NT2/D1 (cell line): ENCODE results near the gene P4HA2.

Experiments
- DNase-seq: peaks from one replicate; pipeline ENCODE4 v3.0.0-alpha.2; 2011; ENCODE audit warnings: low read depth, low spot score
- H3K27me3 ChIP-seq: 2 replicates; pipeline ENCODE4 v1.6.0; 2011; ENCODE audit warnings: mild to moderate bottlenecking; ENCODE audit not compliant: insufficient read length, insufficient read depth
- H3K36me3 ChIP-seq: 2 replicates; pipeline ENCODE4 v1.6.1; 2011; ENCODE audit warnings: mild to moderate bottlenecking, low read length, mixed read lengths; ENCODE audit not compliant: insufficient read depth, insufficient read length
- H3K4me1 ChIP-seq: 2 replicates; pipeline ENCODE4 v1.5.1; 2011; ENCODE audit not compliant: insufficient read depth, insufficient read length
- H3K4me3 ChIP-seq: 2 replicates; pipeline ENCODE4 v1.5.1; 2011; ENCODE audit warnings: low read depth; ENCODE audit not compliant: insufficient read length
- H3K9ac ChIP-seq: 2 replicates; pipeline ENCODE4 v1.6.0; 2011; ENCODE audit warnings: low read depth; ENCODE audit not compliant: insufficient read length
- H3K9me3 ChIP-seq: 2 replicates; pipeline ENCODE4 v1.5.1; 2011; ENCODE audit warnings: mild to moderate bottlenecking, low read length; ENCODE audit not compliant: insufficient read depth
- SUZ12 ChIP-seq: IDR thresholded peaks from 2 replicates; pipeline ENCODE4 v1.6.1; 2011; ENCODE audit not compliant: insufficient read length, insufficient read depth; ENCODE audit errors: extremely low read depth
- YY1 ChIP-seq: IDR thresholded peaks from 2 replicates; pipeline ENCODE4 v1.6.1; 2011; ENCODE audit not compliant: insufficient read length, insufficient read depth
- ZNF274 ChIP-seq: IDR thresholded peaks from 2 replicates; pipeline ENCODE4 v1.6.1; 2011; ENCODE audit warnings: mild to moderate bottlenecking, low read depth, low read length

P4HA2 gene

DNA sequence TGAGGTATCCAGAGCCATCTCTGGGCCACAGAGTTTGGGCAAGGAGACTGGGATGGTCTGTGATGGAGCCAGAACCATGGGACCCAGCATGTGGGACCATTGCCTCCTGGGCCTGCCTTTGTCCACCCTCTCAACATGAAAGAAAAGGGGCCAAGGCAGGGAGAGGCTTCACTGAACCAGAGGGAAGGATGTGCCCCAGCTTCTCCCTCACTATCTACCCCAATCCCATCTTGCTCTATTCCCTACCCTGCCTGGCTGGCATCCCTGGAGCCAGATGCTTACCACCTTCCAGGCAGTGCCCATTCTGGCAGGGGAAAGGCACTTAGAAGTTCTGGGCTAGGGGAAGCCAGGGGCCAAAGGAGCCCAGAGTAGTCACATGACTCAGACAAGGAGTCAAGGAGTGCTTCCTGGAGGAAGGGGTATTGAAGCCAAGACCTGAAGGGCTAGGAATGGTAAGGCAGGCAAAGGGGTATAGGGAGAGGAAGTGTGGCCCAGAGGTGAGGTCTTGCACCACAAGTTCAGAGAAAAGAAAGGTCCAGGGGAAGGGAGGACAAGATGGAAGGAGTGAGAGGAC lies 39.6 kb upstream of the P4HA2 start:
- no peak for DNase-seq
- H3K4me1 ChIP-seq, result peaks cover 19% of the 10 kb centered on the region
- peaks cover 48% of the 10 kb centered on the region for H3K36me3 ChIP-seq
- no peaks in the 10 kb centered on the region for H3K9me3 ChIP-seq
- TF ChIP-seq ZNF274 (no peak), SUZ12 (no peak), YY1 (no peak)
- no peak overlapping the region for H3K4me3 ChIP-seq
- no peaks in the 10 kb centered on the region for H3K27me3 ChIP-seq
- H3K9ac ChIP-seq, result no peak overlapping the region

GRCh38 chr5:132266836-132267160 lies 39.1 kb upstream of the P4HA2 start:
- no peak for TF ChIP-seq SUZ12
- no peak for TF ChIP-seq ZNF274
- no peak for TF ChIP-seq YY1
- H3K4me1 ChIP-seq, result peaks cover 19% of the 10 kb centered on the region
- no peaks in the 10 kb centered on the region for H3K9me3 ChIP-seq
- no peak for DNase-seq
- H3K4me3 ChIP-seq, result no peak overlapping the region
- no peak overlapping the region for H3K9ac ChIP-seq
- peaks cover 47% of the 10 kb centered on the region for H3K36me3 ChIP-seq
- no peaks in the 10 kb centered on the region for H3K27me3 ChIP-seq

GRCh38 chr5:132266031-132266835 lies 38.6 kb upstream of the P4HA2 start:
- peaks cover 42% of the 10 kb centered on the region for H3K36me3 ChIP-seq
- H3K4me1 ChIP-seq, result peaks cover 19% of the 10 kb centered on the region
- H3K9ac ChIP-seq, result no peak overlapping the region
- no peak overlapping the region for H3K4me3 ChIP-seq
- DNase-seq, result no peak
- no peaks in the 10 kb centered on the region for H3K9me3 ChIP-seq
- no peaks in the 10 kb centered on the region for H3K27me3 ChIP-seq
- TF ChIP-seq SUZ12, result no peak
- TF ChIP-seq ZNF274, result no peak
- TF ChIP-seq YY1, result no peak

DNA sequence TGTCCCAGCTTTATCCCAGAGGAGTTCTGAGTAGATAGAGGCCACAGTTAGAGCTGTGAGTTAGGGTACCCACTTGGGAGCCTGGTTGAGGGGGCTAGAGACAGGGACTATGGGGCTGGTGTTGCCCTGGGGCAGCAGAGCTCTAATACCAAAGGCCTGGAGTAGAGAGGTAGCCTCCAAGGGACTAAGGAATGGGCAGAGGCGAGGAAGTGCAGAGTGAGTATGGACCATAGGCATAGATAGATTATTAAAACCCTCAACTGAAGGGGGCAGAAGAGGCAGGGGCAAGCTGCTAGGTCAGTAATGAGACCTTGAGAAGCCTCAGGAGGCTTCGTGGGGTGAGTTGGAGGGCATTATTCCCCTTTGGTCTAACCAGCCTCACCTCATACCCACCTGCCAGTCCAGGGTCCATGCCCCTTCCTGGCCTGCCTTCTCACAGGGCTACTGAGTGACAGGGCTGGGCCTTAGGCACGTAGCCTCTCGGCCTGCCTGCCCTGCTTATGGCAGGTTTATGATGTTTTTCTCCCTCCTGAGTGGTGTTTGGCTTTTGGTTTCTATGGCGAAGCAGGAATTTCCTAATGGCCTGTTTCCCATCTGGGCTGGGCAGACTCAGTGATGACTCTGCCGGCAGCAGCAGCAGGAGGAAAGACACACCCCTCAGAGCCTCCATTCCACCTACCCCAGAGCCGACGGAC lies 37.8 kb upstream of the P4HA2 start:
- Histone ChIP-seq H3K9me3 (no peaks in the 10 kb centered on the region), H3K4me1 (peaks cover 17% of the 10 kb centered on the region), H3K4me3 (no peak overlapping the region), H3K27me3 (no peaks in the 10 kb centered on the region), H3K36me3 (peaks cover 36% of the 10 kb centered on the region), H3K9ac (no peak overlapping the region)
- no peak for TF ChIP-seq SUZ12
- no peak for DNase-seq

DNA sequence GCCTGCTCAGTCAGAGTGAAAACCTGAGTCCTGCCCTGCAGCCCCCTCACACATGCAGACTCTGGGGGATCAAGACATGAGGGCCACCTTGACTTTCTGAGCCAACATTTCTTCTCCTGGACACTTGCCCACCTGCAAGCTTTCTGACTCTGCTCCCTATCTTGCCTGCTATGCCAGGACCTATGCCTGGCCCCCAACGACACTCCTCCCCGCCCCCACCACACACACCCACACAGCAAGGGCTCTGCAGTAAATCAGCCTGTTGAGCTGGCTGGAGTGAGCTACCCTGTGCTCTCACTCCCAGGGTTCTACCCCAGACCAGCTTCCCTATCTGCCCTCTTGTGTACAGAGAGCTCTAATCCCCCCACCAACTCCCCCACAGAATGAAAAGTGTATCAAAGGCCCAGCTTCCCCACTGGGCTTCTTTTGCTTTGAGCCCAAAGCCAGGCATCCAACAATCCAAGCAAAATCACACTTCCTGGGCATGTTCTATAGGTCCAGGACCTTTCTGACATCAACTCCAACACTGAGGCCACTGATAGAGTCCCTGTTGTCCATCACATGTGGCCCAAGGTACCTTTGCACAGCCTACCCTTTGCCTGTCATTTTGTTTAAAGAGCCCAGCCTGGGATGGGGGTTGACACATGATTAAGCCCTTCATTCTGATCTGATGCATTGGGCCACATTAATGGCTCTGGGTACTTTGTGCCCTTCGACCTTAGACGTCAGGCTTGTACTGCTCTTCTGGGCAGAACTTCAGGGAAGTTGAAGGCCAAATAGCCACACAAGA lies 37.1 kb upstream of the P4HA2 start:
- TF ChIP-seq YY1 (no peak), ZNF274 (no peak), SUZ12 (no peak)
- Histone ChIP-seq H3K27me3 (no peaks in the 10 kb centered on the region), H3K9me3 (no peaks in the 10 kb centered on the region), H3K9ac (no peak overlapping the region), H3K4me1 (peaks cover 22% of the 10 kb centered on the region), H3K36me3 (peaks cover 28% of the 10 kb centered on the region), H3K4me3 (no peak overlapping the region)
- no peak for DNase-seq

- H3K36me3 ChIP-seq, result peaks cover 28% of the 10 kb centered on the region
- TF ChIP-seq SUZ12 (no peak), YY1 (no peak), ZNF274 (no peak)
- H3K27me3 ChIP-seq, result no peaks in the 10 kb centered on the region
- peaks cover 27% of the 10 kb centered on the region for H3K4me1 ChIP-seq
- H3K4me3 ChIP-seq, result no peak overlapping the region
- no peaks in the 10 kb centered on the region for H3K9me3 ChIP-seq
- no peak overlapping the region for H3K9ac ChIP-seq
- no peak for DNase-seq
These were observed 36.1 kb upstream of the P4HA2 start for GRCh38 chr5:132263548-132264261.
